ENCODE results near the gene DICER1.

The DICER1 gene

DNA sequence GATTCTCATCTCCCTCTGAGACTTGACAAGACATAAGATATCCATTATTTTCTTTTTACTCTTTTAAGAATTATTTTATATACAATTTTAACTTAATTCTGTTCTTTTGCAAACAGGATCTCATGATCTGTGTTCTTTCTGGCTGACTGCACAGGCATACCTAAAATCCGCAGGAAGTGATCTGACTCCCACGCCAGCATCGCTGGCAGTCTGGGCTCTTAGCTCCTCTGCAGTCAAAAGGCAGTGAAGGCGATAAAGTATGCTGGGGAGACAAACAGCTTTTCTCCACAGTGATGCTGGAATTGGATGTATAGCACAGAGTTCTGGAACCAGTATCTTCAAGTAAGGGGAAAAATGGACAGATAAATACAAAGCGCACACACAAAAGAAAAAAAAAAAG is 52.4 kb downstream of the DICER1 start:
- in situ Hi-C loops (cut with HindIII; ENCODE audit: low pct_unique_long_range_greater_than_20kb, low sequenced_read_pairs), result no loop called here
- no peak for DNase-seq (ENCODE audit: low read depth in 1 of 2, low spot score in 1 of 2)
- TF ChIP-seq JUND (IDR thresholded peaks at IDR 0.05; ENCODE audit: low read depth), result no peak

DNA sequence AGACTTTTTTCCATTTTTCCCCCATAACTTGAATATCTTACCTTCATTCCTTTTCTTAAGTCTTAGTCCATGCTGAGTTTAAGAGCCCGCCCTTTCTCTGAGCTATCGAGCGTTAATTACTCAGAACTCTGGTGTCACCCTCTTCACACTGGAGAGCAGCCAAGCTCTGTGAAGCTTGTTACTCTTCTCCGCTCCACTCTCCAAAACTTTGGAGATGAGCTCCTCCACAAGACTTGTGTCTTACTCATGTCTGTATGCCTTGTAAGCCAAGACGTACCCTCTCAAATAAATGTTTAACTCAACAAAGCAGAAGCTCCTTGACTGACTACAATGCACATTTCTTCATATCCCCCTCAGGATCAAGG is 54.7 kb downstream of the DICER1 start:
- in situ Hi-C loops (cut with HindIII; ENCODE audit: low pct_unique_long_range_greater_than_20kb, low sequenced_read_pairs), result no loop called here
- TF ChIP-seq JUND (IDR thresholded peaks at IDR 0.05; ENCODE audit: low read depth), result no peak
- no peak for DNase-seq (ENCODE audit: low read depth in 1 of 2, low spot score in 1 of 2)

DNA sequence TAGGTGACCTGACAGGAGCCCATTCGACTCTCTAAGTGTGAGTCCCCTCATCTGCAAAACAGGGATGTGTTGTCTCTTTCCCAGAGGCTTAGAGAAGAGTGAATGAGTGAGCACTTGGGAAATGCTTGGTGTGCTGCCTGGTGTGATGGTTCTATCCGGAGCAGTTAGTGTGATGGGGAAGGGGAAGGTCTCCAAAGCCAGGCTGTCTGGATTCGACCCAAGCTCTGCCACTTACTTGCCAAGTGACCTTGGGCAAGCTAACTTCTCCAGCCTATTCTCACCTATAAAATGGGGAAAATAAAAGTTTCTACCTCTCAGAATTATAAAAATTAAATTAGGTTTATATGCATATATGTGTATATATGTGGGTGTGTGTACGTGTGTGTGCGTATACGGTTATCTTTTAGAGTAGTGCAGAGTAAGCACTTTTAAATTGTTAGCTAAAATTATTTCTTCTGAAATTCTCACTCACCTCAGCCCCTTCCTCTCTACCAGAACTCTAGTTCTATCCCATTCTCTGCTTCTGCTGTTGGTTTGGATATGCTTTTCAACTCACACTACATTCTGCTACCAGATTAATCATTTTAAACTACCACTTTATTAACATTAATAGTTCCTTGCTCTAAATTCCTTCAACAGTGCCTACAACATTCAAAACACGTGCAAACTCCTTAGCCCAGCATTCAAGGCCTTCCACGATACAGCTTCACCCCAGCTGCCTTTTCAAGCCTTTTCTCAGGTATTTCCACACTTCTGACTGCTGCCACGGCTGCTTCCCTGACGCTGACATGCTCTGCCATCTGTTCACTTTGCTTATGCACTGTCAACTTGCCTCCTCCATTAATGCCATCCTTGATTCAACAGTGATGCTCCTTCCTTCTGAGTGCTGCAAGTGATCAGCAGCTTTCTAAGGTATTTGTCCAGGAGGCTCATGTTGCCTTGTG is 55.3 kb downstream of the DICER1 start:
- no peak for DNase-seq (ENCODE audit: low read depth in 1 of 2, low spot score in 1 of 2)
- in situ Hi-C loops (cut with HindIII; ENCODE audit: low pct_unique_long_range_greater_than_20kb, low sequenced_read_pairs), result no loop called here
- no peak for TF ChIP-seq JUND (IDR thresholded peaks at IDR 0.05; ENCODE audit: low read depth)

DNA sequence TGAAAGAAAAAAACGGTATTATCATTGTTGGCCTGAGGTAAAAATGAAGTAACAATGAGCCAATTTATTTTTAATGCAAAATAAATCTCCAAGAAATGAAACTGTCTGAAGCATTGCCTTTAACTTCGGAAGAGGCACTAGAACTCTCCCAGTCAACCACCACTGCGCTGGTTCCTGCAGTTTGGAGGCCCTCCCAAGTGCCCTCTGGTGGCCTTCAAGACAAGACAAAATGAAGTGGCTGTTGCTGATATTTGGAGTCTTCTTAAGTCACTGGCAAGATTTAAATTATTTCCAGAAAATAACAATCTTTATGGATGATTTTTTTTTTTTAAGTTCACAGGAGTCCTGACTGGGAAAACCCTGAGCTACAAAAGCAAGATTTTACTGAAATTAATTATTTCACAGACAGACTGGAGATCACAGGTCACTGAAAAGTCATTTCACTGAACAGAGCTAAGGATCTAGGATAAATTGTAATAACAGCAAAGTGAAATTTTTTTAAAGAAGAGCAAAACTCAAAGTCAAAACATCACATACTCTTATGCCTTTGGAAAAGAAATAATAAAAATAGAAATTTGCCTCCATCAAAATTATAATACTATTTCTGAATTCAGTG is 58.2 kb downstream of the DICER1 start:
- peak in 1 of 2 experiments; percentile 83 for DNase-seq (ENCODE audit: low read depth in 1 of 2, low spot score in 1 of 2)
- TF ChIP-seq JUND (IDR thresholded peaks at IDR 0.05; ENCODE audit: low read depth), result no peak
- in situ Hi-C loops (cut with HindIII; ENCODE audit: low pct_unique_long_range_greater_than_20kb, low sequenced_read_pairs), result no loop called here

DNA sequence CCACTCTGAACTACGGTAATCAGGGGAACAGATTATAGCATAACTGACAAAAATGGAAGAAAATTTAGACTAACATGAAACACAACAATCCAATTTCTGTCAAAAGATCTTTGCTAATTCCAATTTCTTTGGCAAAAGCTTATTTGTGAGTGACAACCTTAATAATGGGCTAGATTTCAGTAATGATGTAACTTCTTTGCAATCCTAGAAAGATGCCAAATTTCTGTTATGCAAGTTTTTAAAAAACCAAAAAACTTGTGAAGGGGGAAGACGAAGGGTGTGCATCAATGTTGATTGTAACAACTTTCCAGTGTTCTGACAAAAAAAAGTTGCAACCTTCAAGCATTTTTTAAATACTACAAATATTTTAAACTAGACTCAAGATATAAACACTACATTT is 59.9 kb downstream of the DICER1 start:
- no peak for DNase-seq (ENCODE audit: low read depth in 1 of 2, low spot score in 1 of 2)
- TF ChIP-seq JUND (IDR thresholded peaks at IDR 0.05; ENCODE audit: low read depth), result no peak
- in situ Hi-C loops (cut with HindIII; ENCODE audit: low pct_unique_long_range_greater_than_20kb, low sequenced_read_pairs), result no loop called here

DNA sequence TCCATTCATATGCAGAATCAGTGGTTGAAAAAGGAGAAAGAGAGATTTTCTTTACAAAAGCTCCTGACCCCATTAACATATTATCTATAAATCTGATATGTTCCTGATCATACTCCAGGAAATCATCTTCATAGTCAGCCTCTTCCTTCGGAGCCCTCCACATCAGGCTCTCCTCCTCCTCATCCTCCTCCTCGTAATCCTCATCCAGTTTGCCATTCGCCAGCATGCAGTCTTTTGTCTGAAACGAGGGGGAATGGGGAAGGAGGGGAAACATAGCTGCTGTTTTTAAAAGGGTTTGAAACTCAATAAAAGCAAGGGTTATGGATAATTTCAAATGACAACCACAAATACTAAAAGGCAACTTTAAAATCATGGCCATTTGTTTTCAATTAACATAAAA is 60.9 kb downstream of the DICER1 start:
- DNase-seq (ENCODE audit: low read depth in 1 of 2, low spot score in 1 of 2), result no peak
- no peak for TF ChIP-seq JUND (IDR thresholded peaks at IDR 0.05; ENCODE audit: low read depth)
- in situ Hi-C loops (cut with HindIII; ENCODE audit: low pct_unique_long_range_greater_than_20kb, low sequenced_read_pairs), result no loop called here

DNA sequence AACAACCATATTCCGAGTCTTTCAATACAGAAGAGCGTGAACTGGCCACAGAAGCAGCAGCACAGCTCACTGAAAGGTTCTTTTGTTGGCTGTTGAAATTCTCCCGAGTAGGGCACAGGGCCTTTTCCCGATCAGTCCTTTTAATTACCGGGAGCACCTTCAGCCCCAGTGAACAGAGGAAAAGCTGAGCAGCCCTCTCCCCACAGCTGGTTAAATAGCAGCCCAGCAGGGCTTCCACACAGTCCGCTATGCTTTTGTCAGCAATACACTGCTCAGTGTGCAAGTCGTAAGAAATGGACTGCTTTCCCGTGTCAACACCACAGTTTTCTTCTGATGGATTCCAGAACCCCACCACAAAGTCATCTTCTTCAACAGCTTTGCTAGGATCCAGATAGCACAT is 61.3 kb downstream of the DICER1 start:
- TF ChIP-seq JUND (IDR thresholded peaks at IDR 0.05; ENCODE audit: low read depth), result no peak
- in situ Hi-C loops (cut with HindIII; ENCODE audit: low pct_unique_long_range_greater_than_20kb, low sequenced_read_pairs), result no loop called here
- no peak for DNase-seq (ENCODE audit: low read depth in 1 of 2, low spot score in 1 of 2)

DNA sequence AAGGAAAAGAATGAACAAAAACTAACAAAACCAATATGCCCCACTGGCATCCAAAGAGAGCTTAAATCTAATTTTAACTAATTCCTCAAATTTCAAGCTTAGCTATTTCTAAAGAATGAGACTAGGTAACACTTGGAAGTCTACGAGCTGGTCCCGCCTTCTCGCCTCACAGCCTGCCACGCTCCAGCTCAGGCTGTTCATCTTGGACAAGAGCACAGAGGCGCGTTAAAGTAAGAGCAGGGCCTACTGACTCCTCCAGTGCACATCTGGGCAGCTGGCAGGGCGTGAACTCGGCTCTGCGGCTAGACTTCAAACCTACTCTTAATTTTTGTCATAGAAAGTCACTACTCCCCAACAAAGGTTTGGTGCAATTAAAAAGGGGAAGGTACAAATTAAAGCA is 64.6 kb downstream of the DICER1 start:
- no peak for DNase-seq (ENCODE audit: low read depth in 1 of 2, low spot score in 1 of 2)
- no peak for TF ChIP-seq JUND (IDR thresholded peaks at IDR 0.05; ENCODE audit: low read depth)
- in situ Hi-C loops (cut with HindIII; ENCODE audit: low pct_unique_long_range_greater_than_20kb, low sequenced_read_pairs), result no loop called here

DNA sequence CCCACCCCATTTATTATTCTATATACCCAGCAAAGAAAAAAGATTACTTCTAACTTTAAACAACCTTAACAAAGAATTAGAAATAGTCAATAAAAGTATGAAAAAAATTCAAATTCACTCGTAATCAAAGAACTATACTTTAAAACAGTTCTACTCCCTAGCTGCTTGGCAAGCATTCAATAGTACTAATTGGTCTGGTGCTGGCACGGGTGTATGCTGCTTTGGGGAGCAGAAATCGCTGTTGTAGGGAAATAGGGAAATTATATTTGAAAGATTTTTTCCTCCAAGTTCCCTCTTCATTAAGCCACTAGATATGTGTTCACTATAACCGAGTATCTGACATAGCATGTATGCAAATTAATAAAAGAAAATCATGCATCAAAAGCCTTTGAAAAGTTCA is 65.7 kb downstream of the DICER1 start:
- in situ Hi-C loops (cut with HindIII; ENCODE audit: low pct_unique_long_range_greater_than_20kb, low sequenced_read_pairs), result no loop called here
- no peak for DNase-seq (ENCODE audit: low read depth in 1 of 2, low spot score in 1 of 2)
- TF ChIP-seq JUND (IDR thresholded peaks at IDR 0.05; ENCODE audit: low read depth), result no peak

DNA sequence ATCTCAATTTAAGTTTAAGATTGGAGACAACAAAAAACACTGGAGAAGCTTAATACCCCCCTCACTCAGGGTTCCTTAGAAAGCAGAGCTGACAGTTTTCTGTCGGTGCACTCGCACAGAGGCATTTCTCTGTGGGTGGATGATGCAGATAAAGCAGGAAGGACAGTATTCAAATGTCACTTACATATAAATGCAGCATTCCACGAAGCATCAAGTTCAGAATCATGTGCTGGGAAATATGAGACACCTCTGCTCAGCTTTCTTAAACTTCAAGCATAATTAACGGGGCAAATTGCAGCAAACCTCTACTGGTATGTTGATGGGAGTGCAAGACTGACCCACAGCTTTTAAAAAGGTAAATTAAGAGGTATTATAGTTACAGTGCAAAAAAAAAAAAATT is 68.7 kb downstream of the DICER1 start:
- no peak for DNase-seq (ENCODE audit: low read depth in 1 of 2, low spot score in 1 of 2)
- in situ Hi-C loops (cut with HindIII; ENCODE audit: low pct_unique_long_range_greater_than_20kb, low sequenced_read_pairs), result no loop called here
- no peak for TF ChIP-seq JUND (IDR thresholded peaks at IDR 0.05; ENCODE audit: low read depth)

DNA sequence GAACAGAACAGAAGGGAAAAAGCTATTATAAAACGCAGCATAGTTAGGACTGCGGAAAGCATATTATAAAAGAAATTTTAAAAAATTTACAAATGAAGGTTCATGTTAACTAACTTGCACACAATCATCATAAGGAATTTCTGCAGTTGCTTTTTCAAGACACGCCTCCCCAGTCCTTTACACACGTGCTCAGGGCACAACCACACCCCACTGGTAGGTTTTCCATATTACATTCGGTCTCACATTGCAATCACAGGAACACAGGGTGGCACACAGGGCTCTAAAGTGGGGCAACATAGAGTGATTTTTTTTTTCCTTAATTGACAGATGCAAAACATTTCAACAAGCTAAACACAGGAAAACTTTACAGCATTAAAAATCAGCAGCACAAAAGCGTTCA is 69.7 kb downstream of the DICER1 start:
- no peak for DNase-seq (ENCODE audit: low read depth in 1 of 2, low spot score in 1 of 2)
- in situ Hi-C loops (cut with HindIII; ENCODE audit: low pct_unique_long_range_greater_than_20kb, low sequenced_read_pairs), result no loop called here
- TF ChIP-seq JUND (IDR thresholded peaks at IDR 0.05; ENCODE audit: low read depth), result no peak

DNA sequence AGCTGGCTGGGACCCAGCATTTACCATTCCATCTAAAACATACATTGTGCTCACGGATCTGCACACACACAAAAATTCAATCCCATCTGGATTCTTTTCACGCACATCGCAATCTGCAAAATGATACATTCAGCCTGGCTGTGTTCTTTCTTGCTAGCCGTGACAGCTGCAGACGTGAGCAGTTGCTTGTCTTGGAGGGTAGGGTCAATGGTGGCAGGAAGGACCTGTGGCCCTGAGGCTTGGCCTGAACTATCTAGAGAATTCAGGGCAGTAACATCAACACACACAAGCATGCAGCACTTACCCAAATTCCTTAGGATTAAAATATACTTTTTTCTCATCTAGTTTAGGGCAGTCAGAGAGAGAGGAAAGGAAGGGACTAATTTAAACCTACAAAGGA is 72.0 kb downstream of the DICER1 start:
- in situ Hi-C loops (cut with HindIII; ENCODE audit: low pct_unique_long_range_greater_than_20kb, low sequenced_read_pairs), result no loop called here
- no peak for DNase-seq (ENCODE audit: low read depth in 1 of 2, low spot score in 1 of 2)
- no peak for TF ChIP-seq JUND (IDR thresholded peaks at IDR 0.05; ENCODE audit: low read depth)

DNA sequence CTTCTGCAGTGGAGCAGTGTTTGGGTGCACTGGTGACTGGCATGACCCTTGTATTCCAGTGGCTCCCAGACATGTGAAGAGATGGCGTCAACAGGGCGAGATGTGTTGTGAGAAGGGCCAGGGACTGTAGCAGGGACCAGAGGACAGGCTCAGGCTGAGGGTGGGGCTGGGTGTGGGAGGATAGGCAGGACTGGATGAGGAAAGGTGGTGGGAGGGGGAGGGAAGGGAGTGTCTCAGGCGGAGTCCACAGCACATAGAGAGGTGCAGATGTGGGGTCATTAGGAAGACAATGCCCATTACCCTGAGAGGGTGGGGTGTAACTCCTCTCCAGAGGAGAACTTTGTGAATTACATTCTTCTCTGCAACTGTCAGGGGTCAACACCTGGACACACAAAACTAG is 78.5 kb downstream of the DICER1 start:
- TF ChIP-seq JUND (IDR thresholded peaks at IDR 0.05; ENCODE audit: low read depth), result no peak
- in situ Hi-C loops (cut with HindIII; ENCODE audit: low pct_unique_long_range_greater_than_20kb, low sequenced_read_pairs), result no loop called here
- DNase-seq (ENCODE audit: low read depth in 1 of 2, low spot score in 1 of 2), result no peak

Measured in T47D (cell line).